ENCODE results near the gene MTMR12.
"Not testable (repeated sequence)": the region's sequence is repeated elsewhere in the genome, so short reads cannot be mapped to it uniquely, and the experiment has no call there.

MTMR12 gene

DNA sequence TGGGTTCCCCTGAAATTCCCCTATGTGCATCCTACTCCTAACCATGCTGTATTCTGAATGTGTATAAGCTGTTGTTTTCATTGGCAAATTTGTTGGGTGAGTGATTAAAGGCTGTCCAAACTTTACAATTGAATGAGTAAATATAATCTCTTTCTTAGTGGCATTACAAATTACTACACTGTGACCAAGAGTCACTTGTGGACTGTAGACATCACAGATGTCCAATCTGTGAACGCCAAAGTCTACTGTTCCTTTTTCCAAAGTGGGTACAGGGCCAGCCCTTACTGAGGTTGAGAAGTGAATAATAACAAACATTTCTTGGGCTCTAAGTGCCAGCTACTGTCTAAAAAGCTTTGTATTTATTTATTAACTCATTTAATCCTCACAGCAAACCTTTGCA lies 29.7 kb downstream of the MTMR12 start:
- H3K9me3 ChIP-seq, result no peaks in the 10 kb centered on the region
- no peak for DNase-seq (ENCODE audit: low spot score in 2 of 2)
- H3K4me1 ChIP-seq, result peaks cover 12% of the 10 kb centered on the region
- in situ Hi-C loops (cut with MboI; ENCODE audit: low sequenced_read_pairs), result no loop called here
- no peaks in the 10 kb centered on the region; the same call in 1 of the 2 replicates for H3K27me3 ChIP-seq (ENCODE audit: low read depth)
- no peak overlapping the region for H3K4me3 ChIP-seq
- H3K36me3 ChIP-seq (replicated peaks), result no peaks in the 10 kb centered on the region

DNA sequence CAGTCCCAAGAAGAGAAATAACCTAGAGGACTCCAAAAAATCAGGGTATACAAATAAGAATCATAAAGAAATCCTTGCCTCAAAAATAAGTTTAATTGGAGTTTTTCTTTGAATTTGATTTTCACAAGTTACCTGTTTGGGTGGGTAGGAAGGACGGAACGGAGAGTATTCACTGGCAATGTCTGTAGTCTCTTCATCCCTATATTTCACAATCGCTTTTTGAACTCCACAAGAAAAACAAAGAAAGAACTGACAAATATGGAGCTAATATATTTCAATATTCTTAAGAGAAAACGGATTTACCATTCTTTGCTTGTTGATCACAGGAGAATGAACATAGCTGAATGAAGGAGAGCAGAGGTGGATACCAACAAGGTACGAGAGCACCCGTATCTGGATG lies 30.1 kb downstream of the MTMR12 start:
- in situ Hi-C loops (cut with MboI; ENCODE audit: low sequenced_read_pairs), result no loop called here
- no peak for DNase-seq (ENCODE audit: low spot score in 2 of 2)
- H3K4me3 ChIP-seq, result no peak overlapping the region
- H3K9me3 ChIP-seq, result no peaks in the 10 kb centered on the region
- H3K27me3 ChIP-seq (ENCODE audit: low read depth), result no peaks in the 10 kb centered on the region; the same call in 1 of the 2 replicates
- H3K36me3 ChIP-seq (replicated peaks), result no peaks in the 10 kb centered on the region
- H3K4me1 ChIP-seq, result peaks cover 16% of the 10 kb centered on the region

DNA sequence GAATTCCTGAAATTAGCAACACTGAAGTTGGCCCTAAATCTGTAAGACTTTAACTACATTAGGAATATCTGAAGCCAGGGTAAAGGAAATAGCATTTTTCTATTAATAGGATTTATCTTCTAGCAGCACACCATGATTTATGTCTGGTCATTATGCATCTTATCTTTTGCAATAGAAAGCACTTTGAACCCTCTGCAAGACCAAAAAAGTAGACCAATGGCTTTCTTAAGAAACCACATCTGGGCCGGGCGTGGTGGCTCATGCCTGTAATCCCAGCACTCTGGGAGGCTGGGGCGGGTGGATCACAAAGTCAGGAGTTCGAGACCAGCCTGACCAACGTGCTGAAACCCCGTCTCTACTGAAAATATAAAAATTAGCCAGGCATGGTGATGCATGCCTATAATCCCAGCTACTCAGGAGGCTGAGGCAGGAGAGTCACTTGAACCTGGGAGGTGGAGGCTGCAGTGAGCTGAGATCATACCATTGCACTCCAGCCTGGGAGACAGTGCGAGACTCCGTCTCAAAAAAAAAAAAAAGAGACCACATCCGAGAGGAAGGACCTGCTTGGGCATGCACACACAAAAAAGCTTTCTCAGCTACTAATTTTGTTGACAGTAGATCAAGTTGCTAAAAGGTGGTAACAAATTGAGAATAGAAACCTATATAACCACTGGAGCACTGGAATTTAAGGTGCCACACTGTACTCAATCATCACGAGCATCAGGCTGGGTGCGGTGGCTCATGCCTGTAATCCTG lies 31.2 kb downstream of the MTMR12 start:
- in situ Hi-C loops (cut with MboI; ENCODE audit: low sequenced_read_pairs); DNase-seq (ENCODE audit: low spot score in 2 of 2); H3K27me3 ChIP-seq (ENCODE audit: low read depth); H3K9me3 ChIP-seq; H3K4me3 ChIP-seq; H3K36me3 ChIP-seq (replicated peaks): not testable (repeated sequence)
- H3K4me1 ChIP-seq, result peaks cover 19% of the 10 kb centered on the region

DNA sequence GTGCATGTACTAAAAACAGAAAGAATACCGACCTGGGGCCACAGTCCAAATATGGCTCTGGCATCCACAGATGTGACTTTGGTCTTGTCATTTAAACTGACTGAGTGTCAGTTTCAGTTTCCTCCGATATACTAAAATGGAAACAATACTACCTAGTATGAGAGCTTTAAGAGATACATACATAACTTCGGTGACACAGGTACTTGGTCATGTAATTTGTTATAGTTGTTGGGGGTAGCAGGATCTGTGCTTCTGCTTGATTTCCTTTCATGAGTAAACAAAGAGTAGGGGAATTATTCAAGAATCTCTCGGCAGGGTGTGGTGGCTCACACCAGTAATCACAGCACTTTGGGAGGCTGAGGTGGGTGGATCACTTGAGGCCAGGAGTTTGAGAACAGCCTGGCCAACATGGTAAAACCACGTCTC lies 32.1 kb downstream of the MTMR12 start:
- Histone ChIP-seq H3K27me3 (ENCODE audit: low read depth) (no peaks in the 10 kb centered on the region; the same call in 1 of the 2 replicates), H3K36me3 (replicated peaks) (no peaks in the 10 kb centered on the region), H3K9me3 (no peaks in the 10 kb centered on the region), H3K4me1 (peaks cover 23% of the 10 kb centered on the region), H3K4me3 (no peak overlapping the region)
- no peak for DNase-seq (ENCODE audit: low spot score in 2 of 2)
- in situ Hi-C loops (cut with MboI; ENCODE audit: low sequenced_read_pairs), result no loop called here

DNA sequence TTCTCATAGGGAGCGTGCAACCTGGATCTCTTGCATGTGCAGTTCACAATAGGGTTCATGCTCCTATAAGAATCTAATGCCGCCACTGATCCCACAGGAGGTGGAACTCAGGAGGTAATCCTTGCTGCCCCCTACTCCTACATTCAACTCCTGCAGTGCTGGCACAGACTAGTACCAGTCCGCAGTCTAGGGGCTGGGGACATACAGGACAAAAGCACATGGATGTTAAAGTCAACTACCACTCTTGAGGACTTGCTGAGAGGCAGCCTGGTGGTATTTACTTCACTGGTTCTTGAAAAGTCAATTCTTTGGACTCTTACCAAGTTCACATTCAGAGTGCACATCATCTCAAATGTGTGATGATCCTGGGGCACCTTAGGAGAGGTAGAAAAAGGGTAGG lies 33.0 kb downstream of the MTMR12 start:
- Histone ChIP-seq H3K36me3 (replicated peaks) (no peaks in the 10 kb centered on the region), H3K4me3 (no peak overlapping the region), H3K9me3 (no peaks in the 10 kb centered on the region), H3K27me3 (ENCODE audit: low read depth) (no peaks in the 10 kb centered on the region; the same call in 1 of the 2 replicates), H3K4me1 (peaks cover 20% of the 10 kb centered on the region)
- in situ Hi-C loops (cut with MboI; ENCODE audit: low sequenced_read_pairs), result no loop called here
- no peak for DNase-seq (ENCODE audit: low spot score in 2 of 2)

DNA sequence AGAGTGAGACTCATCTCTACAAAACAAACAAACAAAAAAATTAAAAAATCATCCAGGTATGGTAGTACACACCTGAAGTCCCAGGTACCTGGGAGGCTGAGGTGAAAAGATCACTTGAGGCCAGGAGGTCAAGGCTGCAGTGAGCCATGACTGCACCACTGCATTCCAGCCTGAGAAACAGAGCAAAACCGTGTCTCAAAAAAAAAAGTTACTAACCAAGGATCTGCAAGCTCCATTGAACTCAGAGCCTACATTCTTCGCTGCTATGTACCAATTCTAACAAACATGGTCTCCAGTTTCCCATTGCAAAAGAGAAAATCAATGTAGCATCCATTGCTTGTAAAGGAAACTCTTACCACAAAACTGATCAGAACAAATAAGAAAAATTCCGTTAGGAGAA lies 33.5 kb downstream of the MTMR12 start:
- no peaks in the 10 kb centered on the region for H3K36me3 ChIP-seq (replicated peaks)
- no peak for DNase-seq (ENCODE audit: low spot score in 2 of 2)
- in situ Hi-C loops (cut with MboI; ENCODE audit: low sequenced_read_pairs), result no loop called here
- H3K27me3 ChIP-seq (ENCODE audit: low read depth), result no peaks in the 10 kb centered on the region
- no peaks in the 10 kb centered on the region for H3K9me3 ChIP-seq
- H3K4me3 ChIP-seq, result no peak overlapping the region
- peaks cover 15% of the 10 kb centered on the region for H3K4me1 ChIP-seq

DNA sequence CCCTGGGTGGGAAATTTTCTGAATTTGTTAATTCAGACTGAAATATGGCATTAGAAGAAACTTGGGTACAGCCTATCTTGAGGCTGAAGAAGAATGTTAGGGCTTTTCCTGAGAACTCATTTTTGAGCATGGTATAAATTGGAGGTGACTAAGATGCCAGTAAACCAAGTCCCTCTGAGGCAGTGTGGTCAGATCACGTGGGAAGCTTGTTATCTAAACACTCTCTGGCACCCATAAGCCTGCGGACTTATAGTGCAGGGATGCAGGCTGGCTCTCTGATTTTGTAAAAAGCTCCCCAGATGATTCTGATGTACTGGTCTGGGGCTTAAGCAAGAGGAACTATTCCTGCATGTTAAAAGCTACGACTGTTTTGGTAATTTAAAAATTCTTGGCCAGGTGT lies 34.3 kb downstream of the MTMR12 start:
- H3K36me3 ChIP-seq (replicated peaks), result 0 out of 2 replicates have a peak, but pooled peaks cover 2% of the 10 kb centered on the region
- no peak for DNase-seq (ENCODE audit: low spot score in 2 of 2)
- no peaks in the 10 kb centered on the region for H3K9me3 ChIP-seq
- in situ Hi-C loops (cut with MboI; ENCODE audit: low sequenced_read_pairs), result no loop called here
- no peaks in the 10 kb centered on the region for H3K27me3 ChIP-seq (ENCODE audit: low read depth)
- peaks cover 14% of the 10 kb centered on the region for H3K4me1 ChIP-seq
- H3K4me3 ChIP-seq, result no peak overlapping the region

DNA sequence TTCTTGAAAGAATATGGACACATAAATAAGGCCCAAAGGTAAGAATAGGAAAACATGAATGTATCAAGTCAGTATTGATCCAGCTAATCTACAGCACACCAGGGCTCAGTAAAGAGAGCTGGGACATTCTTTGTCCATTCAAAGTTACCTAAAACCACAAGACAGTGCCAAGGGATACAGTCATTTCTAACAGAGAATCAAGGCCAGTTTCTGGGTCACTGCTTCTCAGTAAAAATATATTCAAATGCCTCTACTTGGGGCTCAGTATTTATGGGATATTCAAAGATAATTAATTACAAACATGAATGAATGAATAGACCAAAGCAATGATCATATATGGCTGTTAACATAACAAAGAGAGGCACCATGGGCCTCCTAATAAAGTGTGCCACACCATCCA lies 34.9 kb downstream of the MTMR12 start:
- peaks cover 14% of the 10 kb centered on the region for H3K4me1 ChIP-seq
- no peak overlapping the region for H3K4me3 ChIP-seq
- no peaks in the 10 kb centered on the region for H3K27me3 ChIP-seq (ENCODE audit: low read depth)
- in situ Hi-C loops (cut with MboI; ENCODE audit: low sequenced_read_pairs), result no loop called here
- no peak for DNase-seq (ENCODE audit: low spot score in 2 of 2)
- no peaks in the 10 kb centered on the region for H3K9me3 ChIP-seq
- peaks cover 5% of the 10 kb centered on the region for H3K36me3 ChIP-seq (replicated peaks)

DNA sequence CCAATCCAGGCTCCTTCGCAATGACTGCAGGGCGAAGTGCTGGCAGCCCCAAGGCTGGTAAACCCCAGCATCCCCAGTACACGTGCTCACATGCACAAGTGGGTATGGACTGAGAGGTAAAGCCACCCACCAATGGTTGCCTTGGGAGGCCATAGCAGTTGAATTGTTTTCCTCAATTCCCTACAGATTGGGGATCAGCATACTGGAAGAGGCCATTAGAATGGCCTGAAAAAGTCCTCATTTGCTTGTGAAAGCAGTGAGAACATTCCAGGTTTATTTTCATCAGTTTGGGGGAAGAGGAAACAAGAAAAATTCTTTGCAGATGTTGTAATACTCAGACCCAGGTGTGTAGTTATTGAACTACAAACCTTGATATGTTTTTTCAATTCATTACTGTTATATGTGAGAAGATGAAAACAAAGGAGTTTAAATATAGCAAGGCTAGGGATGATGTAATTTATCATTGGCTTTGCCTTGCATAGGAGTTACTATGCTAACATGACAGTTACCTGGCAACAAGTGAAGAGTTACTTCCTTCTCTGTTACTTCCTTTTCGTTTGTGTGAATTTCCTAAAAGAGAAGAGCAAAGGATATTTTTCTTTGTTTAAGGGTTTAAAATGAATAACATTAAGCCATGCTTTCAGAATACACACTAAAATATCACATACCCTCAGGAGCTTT lies 36.4 kb downstream of the MTMR12 start:
- in situ Hi-C loops (cut with MboI; ENCODE audit: low sequenced_read_pairs), result no loop called here
- Histone ChIP-seq H3K4me1 (peaks cover 14% of the 10 kb centered on the region), H3K9me3 (no peaks in the 10 kb centered on the region), H3K27me3 (ENCODE audit: low read depth) (no peaks in the 10 kb centered on the region), H3K36me3 (replicated peaks) (peaks cover 18% of the 10 kb centered on the region), H3K4me3 (no peak overlapping the region)
- peak in 1 of 2 experiments; percentile 26 for DNase-seq (ENCODE audit: low spot score in 2 of 2)

DNA sequence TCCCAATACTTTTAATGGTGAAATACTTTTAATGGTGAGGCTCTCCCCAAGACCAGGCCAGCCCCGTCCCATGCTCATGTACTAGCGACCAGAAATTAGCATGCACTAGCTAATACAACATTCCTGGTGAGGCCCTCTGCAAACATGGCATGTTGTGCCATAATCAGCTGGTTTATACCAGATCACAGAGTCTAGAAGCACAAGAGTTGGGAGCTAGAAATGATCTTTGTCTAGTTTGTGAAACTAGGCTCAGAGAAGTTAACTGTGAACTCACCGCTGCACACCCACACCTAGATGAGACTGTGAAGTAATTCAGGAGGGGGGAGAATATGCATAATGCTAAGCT lies 37.4 kb downstream of the MTMR12 start:
- no peak for DNase-seq (ENCODE audit: low spot score in 2 of 2)
- Histone ChIP-seq H3K9me3 (no peaks in the 10 kb centered on the region), H3K36me3 (replicated peaks) (peaks cover 20% of the 10 kb centered on the region), H3K4me3 (no peak overlapping the region), H3K4me1 (peaks cover 14% of the 10 kb centered on the region), H3K27me3 (ENCODE audit: low read depth) (no peaks in the 10 kb centered on the region)
- in situ Hi-C loops (cut with MboI; ENCODE audit: low sequenced_read_pairs), result no loop called here

DNA sequence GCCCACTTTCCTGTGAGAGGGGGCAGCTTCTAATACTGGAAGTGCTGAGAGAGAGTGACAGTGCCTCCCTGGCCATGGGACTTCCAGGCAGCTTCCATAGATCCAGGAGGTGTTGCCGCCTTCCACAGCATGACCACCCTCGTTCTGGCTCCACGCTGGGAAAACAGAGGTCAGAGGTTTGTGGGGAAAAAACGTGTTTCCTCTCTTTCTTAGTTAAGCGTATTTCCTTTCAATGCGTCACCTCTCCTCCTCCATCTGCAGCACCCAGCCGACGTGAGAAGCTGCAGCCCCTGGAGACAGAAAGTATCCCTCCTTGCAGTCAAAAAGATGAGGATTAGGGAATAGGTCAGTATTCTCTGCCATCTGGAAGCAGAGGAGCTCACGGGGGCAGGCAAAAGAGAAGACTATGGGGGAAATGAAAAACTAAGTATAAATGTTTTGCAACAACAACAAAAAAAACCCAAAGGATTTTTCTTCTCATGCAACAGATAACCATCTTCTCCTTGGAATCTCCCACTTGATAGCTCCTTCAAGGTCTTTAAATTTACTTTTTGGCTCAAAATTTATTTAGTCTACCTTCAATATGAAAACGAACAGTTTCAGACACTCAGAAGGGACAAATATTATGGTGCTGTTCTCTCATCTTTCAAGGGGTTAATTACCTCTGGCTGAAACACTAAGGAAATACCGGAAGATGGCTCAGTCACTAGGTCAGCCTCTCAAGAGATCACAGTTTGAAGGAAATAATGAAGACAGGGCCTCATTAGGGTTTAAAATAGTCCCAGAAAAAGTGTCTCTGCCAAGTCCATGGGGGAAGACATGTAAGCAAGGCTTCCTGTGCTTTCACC lies 38.0 kb downstream of the MTMR12 start:
- in situ Hi-C loops (cut with MboI; ENCODE audit: low sequenced_read_pairs), result no loop called here

DNA sequence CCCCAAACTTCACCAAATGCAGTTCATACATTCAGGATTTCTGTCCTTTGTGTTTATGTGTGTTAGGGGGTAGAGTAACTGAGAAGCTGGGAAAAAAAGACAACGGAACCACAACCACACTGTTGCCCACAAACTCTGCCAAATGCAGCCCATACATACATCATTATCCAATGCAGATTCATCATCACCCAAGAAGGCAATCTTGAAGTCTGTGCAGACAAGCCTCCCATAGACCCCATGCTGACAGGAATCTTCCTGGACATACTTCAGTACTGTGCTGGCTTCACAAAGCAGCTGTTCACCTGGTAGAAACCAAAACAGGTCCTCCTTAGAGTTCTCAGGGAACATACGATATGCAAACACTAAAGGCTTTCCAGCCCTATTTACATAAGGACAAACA lies 38.9 kb downstream of the MTMR12 start:
- in situ Hi-C loops (cut with MboI; ENCODE audit: low sequenced_read_pairs), result no loop called here
- H3K4me3 ChIP-seq, result no peak overlapping the region
- H3K9me3 ChIP-seq, result no peaks in the 10 kb centered on the region
- H3K27me3 ChIP-seq (ENCODE audit: low read depth), result no peaks in the 10 kb centered on the region
- peaks cover 14% of the 10 kb centered on the region for H3K4me1 ChIP-seq
- DNase-seq (ENCODE audit: low spot score in 2 of 2), result no peak
- H3K36me3 ChIP-seq (replicated peaks), result peaks cover 20% of the 10 kb centered on the region

More for the DNA sequence above, 38.0 kb downstream of the MTMR12 start:
- peaks cover 20% of the 10 kb centered on the region for H3K36me3 ChIP-seq (replicated peaks)
- peaks cover 14% of the 10 kb centered on the region for H3K4me1 ChIP-seq
- no peak for DNase-seq (ENCODE audit: low spot score in 2 of 2)
- no peaks in the 10 kb centered on the region for H3K27me3 ChIP-seq (ENCODE audit: low read depth)
- no peaks in the 10 kb centered on the region for H3K9me3 ChIP-seq
- H3K4me3 ChIP-seq, result no peak overlapping the region

DNA sequence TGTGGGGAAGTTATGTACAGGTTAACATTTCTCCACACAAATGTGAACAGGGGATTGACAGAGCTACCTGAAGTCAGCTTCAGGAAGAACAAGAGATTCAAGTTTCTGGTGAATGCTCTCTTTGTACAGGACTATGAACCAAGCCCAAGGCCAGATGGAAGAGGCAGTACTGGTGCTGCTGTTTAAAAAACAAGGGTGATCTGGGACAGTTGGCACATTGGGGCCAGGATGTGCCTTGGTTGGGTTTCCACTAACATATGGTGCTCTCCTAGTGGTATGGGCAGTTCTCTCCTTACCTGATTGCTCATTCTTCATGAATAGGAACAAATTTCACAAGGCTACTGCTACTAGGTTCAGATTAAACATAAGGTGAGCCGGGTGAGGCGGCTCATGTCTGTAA lies 40.0 kb downstream of the MTMR12 start:
- in situ Hi-C loops (cut with MboI; ENCODE audit: low sequenced_read_pairs), result no loop called here
- Histone ChIP-seq H3K9me3 (no peaks in the 10 kb centered on the region), H3K4me1 (peaks cover 9% of the 10 kb centered on the region), H3K36me3 (replicated peaks) (peaks cover 24% of the 10 kb centered on the region), H3K27me3 (ENCODE audit: low read depth) (no peaks in the 10 kb centered on the region), H3K4me3 (no peak overlapping the region)
- no peak for DNase-seq (ENCODE audit: low spot score in 2 of 2)

DNA sequence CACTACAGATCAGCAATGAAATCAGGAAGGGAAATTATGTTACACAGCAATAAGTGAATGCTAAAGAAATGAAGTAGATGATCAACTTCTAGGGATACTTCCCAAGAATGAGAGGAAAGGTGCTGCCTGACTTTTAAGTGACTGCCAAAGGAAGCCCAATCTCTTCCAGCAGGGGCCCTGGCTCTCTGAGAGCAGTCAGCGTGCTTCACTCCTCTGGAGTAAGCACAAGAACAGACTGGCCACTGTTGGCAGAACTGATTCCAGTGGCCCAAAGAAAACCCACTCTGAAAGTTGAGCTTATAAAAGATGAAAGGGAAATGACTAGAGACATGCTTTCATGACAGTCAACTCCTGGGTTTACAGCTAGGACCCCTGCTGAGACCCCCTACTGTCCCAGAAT lies 41.8 kb downstream of the MTMR12 start:
- no peaks in the 10 kb centered on the region for H3K27me3 ChIP-seq (ENCODE audit: low read depth)
- DNase-seq (ENCODE audit: low spot score in 2 of 2), result no peak
- H3K4me3 ChIP-seq, result no peak overlapping the region
- in situ Hi-C loops (cut with MboI; ENCODE audit: low sequenced_read_pairs), result no loop called here
- no peaks in the 10 kb centered on the region for H3K4me1 ChIP-seq
- no peaks in the 10 kb centered on the region for H3K9me3 ChIP-seq
- peaks cover 30% of the 10 kb centered on the region for H3K36me3 ChIP-seq (replicated peaks)

All from HAP-1 (cell line).